Tibial nerve (tissue), 4 donors: ENCODE measurements around the gene PRRC2B. TPM values are rescaled to one million over a fixed set of nuclear protein-coding genes. Genes with fewer than 3 reads are reported as not detected.

Experiments
- DNase-seq, 2 donors: peaks; one replicate each; pipeline ENCODE4 v3.0.0-alpha.2; 2019; ENCODE audit warnings: low spot score in 2 of 2
- H3K27ac ChIP-seq, 4 donors: fragments of 200-600 bp; sonication (generic) in 3 of 4; one replicate each; pipeline ENCODE4 v1.5.1; 2017 to 2019; ENCODE audit warnings: mild to moderate bottlenecking in 1 of 4
- H3K27me3 ChIP-seq, 2 donors: fragments of 200-600 bp; sonication (generic) in 1 of 2; one replicate each; pipeline versions ENCODE4 v1.5.1 to v1.6.0; 2017 to 2019
- H3K36me3 ChIP-seq, 3 donors: fragments of 200-600 bp; sonication (generic); one replicate each; pipeline ENCODE4 v1.5.1; 2018 to 2019
- H3K4me1 ChIP-seq, 4 donors: fragments of 200-600 bp; sonication (generic) in 3 of 4; one replicate each; pipeline ENCODE4 v1.5.1; 2017 to 2019
- H3K4me3 ChIP-seq, 4 donors: fragments of 200-600 bp; sonication (generic) in 3 of 4; one replicate each; pipeline ENCODE4 v1.5.1; 2017 to 2019; ENCODE audit warnings: mild to moderate bottlenecking in 1 of 4, moderate library complexity in 1 of 4
- H3K9me3 ChIP-seq, 4 donors: fragments of 200-600 bp; sonication (generic) in 3 of 4; one replicate each; pipeline ENCODE4 v1.5.1; 2017 to 2019
- EP300 ChIP-seq, 2 donors: sonication (generic); formaldehyde crosslinking; IDR thresholded peaks; one replicate each; pipeline ENCODE4 v1.6.1; 2017; ENCODE audit warnings: antibody characterized with exemption in 2 of 2, mild to moderate bottlenecking in 1 of 2
- POLR2A ChIP-seq, 2 donors: fragments of 450-650 bp; IDR thresholded peaks; one replicate each; pipeline ENCODE4 v1.6.1; 2017; ENCODE audit warnings: antibody characterized with exemption in 2 of 2, mild to moderate bottlenecking in 2 of 2, moderate library complexity in 2 of 2
- WGBS, 2 donors: methylation state at CpG; one replicate each; pipeline ENCODE4 v1.1.5; 2018; 5-methylcytosine and 5-hydroxymethylcytosine counted together
- total RNA-seq, 4 donors: library from RNA; depleted of rRNA; stranded (reverse); fragments of >200 nt; gene quantifications; one replicate each; pipeline ENCODE4 v1.1.0, GENCODE V29; 2016
- TF ChIP-seq, protein P1 (sequence below), 5 experiments: fragments of 200-600 bp in 3 of 5; fragments of 450-650 bp in 2 of 5; sonication (generic) in 3 of 5; IDR thresholded peaks; one replicate each; pipeline ENCODE4 v1.5.1; 2016 to 2019; ENCODE audit warnings: antibody characterized with exemption in 5 of 5, mild to moderate bottlenecking in 3 of 5, moderate library complexity in 2 of 5

PRRC2B gene
- total RNA-seq, 4 donors from 2014 or later, result 94.8 to 236 (median 174) TPM

DNA sequence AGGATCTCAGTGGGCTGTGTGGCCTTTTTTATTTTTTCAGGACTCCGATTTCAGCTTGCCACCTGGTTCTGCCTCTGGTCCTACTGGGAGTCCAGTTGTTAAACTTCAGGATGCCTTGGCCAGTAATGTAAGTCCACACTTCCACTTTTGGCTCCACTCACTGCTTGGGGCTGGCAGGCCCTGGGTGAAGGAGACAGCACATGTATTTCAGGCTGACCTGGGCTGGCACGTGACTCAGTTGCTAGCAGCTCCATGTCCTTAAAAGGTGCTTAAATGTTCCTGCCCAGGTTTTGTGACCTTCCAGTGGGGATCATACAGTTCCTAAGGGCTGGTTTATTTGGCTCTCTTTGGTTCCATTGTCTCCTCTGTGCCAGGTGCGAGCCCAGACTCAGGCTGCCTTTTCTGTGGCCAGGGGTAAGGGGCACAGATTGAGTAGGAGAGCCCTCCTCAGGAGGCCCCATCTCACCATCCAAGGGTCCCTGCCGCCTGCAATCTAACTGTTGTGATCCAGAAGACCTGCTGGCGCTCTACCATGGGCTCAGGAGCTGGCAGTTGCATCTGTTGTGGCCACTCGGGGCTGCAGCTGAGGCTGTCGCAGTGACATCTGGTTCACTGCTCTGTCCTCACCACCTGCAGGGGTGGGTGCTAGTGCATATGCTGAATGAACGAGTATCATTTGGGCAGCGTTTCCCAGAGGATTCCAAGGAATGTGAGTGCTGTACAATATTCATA is 89.6 kb downstream of the PRRC2B start:
- H3K27ac ChIP-seq, result no peak overlapping the region
- TF ChIP-seq POLR2A (IDR thresholded peaks at IDR 0.05) (no peak), EP300 (IDR thresholded peaks at IDR 0.05) (no peak)
- TF ChIP-seq, protein P1, sequence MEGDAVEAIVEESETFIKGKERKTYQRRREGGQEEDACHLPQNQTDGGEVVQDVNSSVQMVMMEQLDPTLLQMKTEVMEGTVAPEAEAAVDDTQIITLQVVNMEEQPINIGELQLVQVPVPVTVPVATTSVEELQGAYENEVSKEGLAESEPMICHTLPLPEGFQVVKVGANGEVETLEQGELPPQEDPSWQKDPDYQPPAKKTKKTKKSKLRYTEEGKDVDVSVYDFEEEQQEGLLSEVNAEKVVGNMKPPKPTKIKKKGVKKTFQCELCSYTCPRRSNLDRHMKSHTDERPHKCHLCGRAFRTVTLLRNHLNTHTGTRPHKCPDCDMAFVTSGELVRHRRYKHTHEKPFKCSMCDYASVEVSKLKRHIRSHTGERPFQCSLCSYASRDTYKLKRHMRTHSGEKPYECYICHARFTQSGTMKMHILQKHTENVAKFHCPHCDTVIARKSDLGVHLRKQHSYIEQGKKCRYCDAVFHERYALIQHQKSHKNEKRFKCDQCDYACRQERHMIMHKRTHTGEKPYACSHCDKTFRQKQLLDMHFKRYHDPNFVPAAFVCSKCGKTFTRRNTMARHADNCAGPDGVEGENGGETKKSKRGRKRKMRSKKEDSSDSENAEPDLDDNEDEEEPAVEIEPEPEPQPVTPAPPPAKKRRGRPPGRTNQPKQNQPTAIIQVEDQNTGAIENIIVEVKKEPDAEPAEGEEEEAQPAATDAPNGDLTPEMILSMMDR (IDR thresholded peaks at IDR 0.05), result no peak
- H3K27me3 ChIP-seq, result no peaks in the 10 kb centered on the region
- peaks cover 11 to 99% (median 68%) of the 10 kb centered on the region in 3 donors for H3K36me3 ChIP-seq
- no peaks in the 10 kb centered on the region for H3K9me3 ChIP-seq
- no peak overlapping the region for H3K4me3 ChIP-seq
- 77 to 79% methylated on average over 9 of the region's 9 CpGs for WGBS, 2 donors
- no peaks in the 10 kb centered on the region for H3K4me1 ChIP-seq
- DNase-seq, result no peak

DNA sequence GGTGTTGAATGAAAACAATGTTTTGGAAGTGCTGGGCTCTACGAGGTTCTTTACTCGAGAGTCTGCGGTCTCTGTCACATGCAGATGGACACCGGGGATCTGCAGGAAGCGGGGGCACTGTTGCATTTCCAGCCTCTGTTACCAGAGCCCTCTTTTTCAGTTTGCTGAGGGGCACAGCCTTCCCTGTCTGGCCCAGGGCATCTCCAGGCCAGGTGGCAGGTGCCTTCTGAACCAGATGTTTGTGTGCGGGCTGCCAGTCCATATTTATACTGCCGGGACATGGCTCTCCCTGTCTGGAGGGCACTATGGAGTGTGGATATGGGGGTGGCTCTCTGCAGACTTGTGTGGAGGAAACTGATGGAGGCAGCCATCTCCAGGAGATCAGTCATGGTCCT is 90.2 kb downstream of the PRRC2B start:
- TF ChIP-seq, protein P1 (IDR thresholded peaks at IDR 0.05), result no peak
- no peak for TF ChIP-seq POLR2A (IDR thresholded peaks at IDR 0.05)
- TF ChIP-seq EP300 (IDR thresholded peaks at IDR 0.05), result no peak
- Histone ChIP-seq H3K4me3 (no peak overlapping the region), H3K27me3 (no peaks in the 10 kb centered on the region), H3K27ac (no peak overlapping the region), H3K36me3 (peaks cover 11 to 99% (median 72%) of the 10 kb centered on the region in 3 donors), H3K4me1 (no peaks in the 10 kb centered on the region), H3K9me3 (no peaks in the 10 kb centered on the region)
- WGBS, 2 donors, result 88 to 96% methylated on average over 7 of the region's 7 CpGs
- DNase-seq, result no peak

- TF ChIP-seq POLR2A (IDR thresholded peaks at IDR 0.05) (no peak), EP300 (IDR thresholded peaks at IDR 0.05) (no peak)
- TF ChIP-seq, protein P1 (IDR thresholded peaks at IDR 0.05), result no peak
- DNase-seq, result no peak
- H3K4me1 ChIP-seq, result no peaks in the 10 kb centered on the region
- H3K27me3 ChIP-seq, result no peaks in the 10 kb centered on the region
- no peak overlapping the region for H3K4me3 ChIP-seq
- no peaks in the 10 kb centered on the region for H3K9me3 ChIP-seq
- 94 to 95% methylated on average over 15 of the region's 15 CpGs for whole genome bisulfite sequencing, 2 donors
- peaks cover 11 to 99% (median 76%) of the 10 kb centered on the region in 3 donors for H3K36me3 ChIP-seq
- no peak overlapping the region for H3K27ac ChIP-seq
Measured at GRCh38 chr9:131484560-131485185, 90.8 kb downstream of the PRRC2B start.

DNA sequence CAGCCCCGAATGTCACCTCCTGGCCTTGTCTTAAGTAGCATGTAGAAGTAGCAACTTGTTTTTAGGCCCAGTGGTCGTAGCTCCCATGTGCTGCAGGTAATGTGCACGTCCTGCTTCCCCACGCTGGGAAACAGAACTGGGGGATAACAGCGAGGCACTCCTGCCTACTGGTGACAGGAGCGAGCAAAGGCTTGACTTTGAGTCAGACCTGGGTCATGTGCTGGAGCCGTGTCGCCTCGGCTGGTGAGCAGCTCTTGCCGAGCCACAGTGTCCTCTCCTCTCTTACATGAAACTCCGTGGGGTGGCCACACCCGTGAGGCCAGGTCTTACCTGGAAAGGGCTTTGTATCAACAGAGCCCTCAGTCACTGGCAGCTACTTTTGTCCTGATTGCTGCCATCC is 91.3 kb downstream of the PRRC2B start:
- Histone ChIP-seq H3K4me1 (no peaks in the 10 kb centered on the region), H3K4me3 (no peak overlapping the region), H3K27me3 (no peaks in the 10 kb centered on the region), H3K9me3 (no peaks in the 10 kb centered on the region), H3K27ac (no peak overlapping the region), H3K36me3 (peaks cover 11 to 99% (median 76%) of the 10 kb centered on the region in 3 donors)
- TF ChIP-seq EP300 (IDR thresholded peaks at IDR 0.05), result no peak
- TF ChIP-seq, protein P1 (IDR thresholded peaks at IDR 0.05), result no peak
- no peak for TF ChIP-seq POLR2A (IDR thresholded peaks at IDR 0.05)
- no peak for DNase-seq
- WGBS, 2 donors, result 85 to 93% methylated on average over 9 of the region's 12 CpGs

- Histone ChIP-seq H3K4me3 (no peak overlapping the region), H3K27me3 (no peaks in the 10 kb centered on the region), H3K4me1 (no peaks in the 10 kb centered on the region), H3K36me3 (peaks cover 11 to 99% (median 70%) of the 10 kb centered on the region in 3 donors), H3K27ac (no peak overlapping the region), H3K9me3 (no peaks in the 10 kb centered on the region)
- TF ChIP-seq, protein P1 (IDR thresholded peaks at IDR 0.05), result no peak
- TF ChIP-seq POLR2A (IDR thresholded peaks at IDR 0.05) (no peak), EP300 (IDR thresholded peaks at IDR 0.05) (no peak)
- 83 to 90% methylated on average over 19 of the region's 19 CpGs for WGBS, 2 donors
- no peak for DNase-seq
Measured at GRCh38 chr9:131485728-131486422, 92.0 kb downstream of the PRRC2B start.
